Measurements from ENCODE around the gene ELL.

Gene ELL

GRCh38 chr19:18502246-18502637 lies 19.6 kb downstream of the ELL start:
- Histone ChIP-seq H3K79me1 (ENCODE audit: low read length) (peaks cover 38% of the 10 kb centered on the region), H3K18ac (ENCODE audit: low read length) (no peak overlapping the region), H2AK5ac (ENCODE audit: low read length) (no peak overlapping the region), H4K5ac (ENCODE audit: low read length) (no peak overlapping the region), H3K4me1 (ENCODE audit: control insufficient read depth, low read depth, low read length) (no peaks in the 10 kb centered on the region), H3K4me3 (ENCODE audit: low read length) (no peak overlapping the region), H4K8ac (ENCODE audit: low read depth, low read length) (no peak overlapping the region), H3K4me2 (ENCODE audit: low read length) (no peak overlapping the region), H2BK15ac (replicated peaks; ENCODE audit: low read depth) (no peak overlapping the region), H3K79me2 (ENCODE audit: control insufficient read depth, insufficient read depth, low read length) (peaks cover 46% of the 10 kb centered on the region), H3K36me3 (ENCODE audit: control insufficient read depth, insufficient read depth, low read length) (no peaks in the 10 kb centered on the region), H3K56ac (ENCODE audit: low read length) (no peak overlapping the region), H3K9ac (ENCODE audit: low read length) (no peak overlapping the region), H3K23ac (ENCODE audit: low read length) (no peak overlapping the region), H2BK5ac (ENCODE audit: low read length) (no peak overlapping the region), H3K27me3 (ENCODE audit: insufficient read depth, low read length, poor library complexity) (no peaks in the 10 kb centered on the region), H3K27ac (ENCODE audit: low read depth, low read length) (no peak overlapping the region), H3K4ac (ENCODE audit: low read depth, low read length) (no peak overlapping the region), H2BK120ac (ENCODE audit: low read depth, low read length) (no peak overlapping the region)
- WGBS (ENCODE audit: extremely low coverage, insufficient coverage, low lambda C conversion rate): no CpG with 5 or more reads among the region's 7 CpGs
- DNase-seq: no peak

GRCh38 chr19:18501832-18502231 lies 20.0 kb downstream of the ELL start:
- DNase-seq: no peak
- Histone ChIP-seq H2BK5ac (ENCODE audit: low read length) (no peak overlapping the region), H3K4me1 (ENCODE audit: control insufficient read depth, low read depth, low read length) (no peaks in the 10 kb centered on the region), H4K5ac (ENCODE audit: low read length) (no peak overlapping the region), H3K4ac (ENCODE audit: low read depth, low read length) (no peak overlapping the region), H2AK5ac (ENCODE audit: low read length) (no peak overlapping the region), H3K27ac (ENCODE audit: low read depth, low read length) (no peak overlapping the region), H3K36me3 (ENCODE audit: control insufficient read depth, insufficient read depth, low read length) (no peaks in the 10 kb centered on the region), H2BK15ac (replicated peaks; ENCODE audit: low read depth) (no peak overlapping the region), H3K23ac (ENCODE audit: low read length) (no peak overlapping the region), H3K9ac (ENCODE audit: low read length) (no peak overlapping the region), H3K4me2 (ENCODE audit: low read length) (no peak overlapping the region), H4K8ac (ENCODE audit: low read depth, low read length) (no peak overlapping the region), H3K79me1 (ENCODE audit: low read length) (peaks cover 41% of the 10 kb centered on the region), H3K18ac (ENCODE audit: low read length) (no peak overlapping the region), H3K56ac (ENCODE audit: low read length) (no peak overlapping the region), H2BK120ac (ENCODE audit: low read depth, low read length) (no peak overlapping the region), H3K4me3 (ENCODE audit: low read length) (no peak overlapping the region), H3K79me2 (ENCODE audit: control insufficient read depth, insufficient read depth, low read length) (peaks cover 48% of the 10 kb centered on the region), H3K27me3 (ENCODE audit: insufficient read depth, low read length, poor library complexity) (no peaks in the 10 kb centered on the region)
- no CpG with 5 or more reads among the region's 9 CpGs for WGBS (ENCODE audit: extremely low coverage, insufficient coverage, low lambda C conversion rate)

- H3K18ac ChIP-seq (ENCODE audit: low read length): no peak overlapping the region
Observed at GRCh38 chr19:18501351-18501750, 20.5 kb downstream of the ELL start.

GRCh38 chr19:18500799-18501198 lies 21.1 kb downstream of the ELL start:
- no peak overlapping the region for H4K8ac ChIP-seq (ENCODE audit: low read depth, low read length)
- no peak overlapping the region for H3K23ac ChIP-seq (ENCODE audit: low read length)
- no peak overlapping the region for H2BK120ac ChIP-seq (ENCODE audit: low read depth, low read length)
- H3K79me1 ChIP-seq (ENCODE audit: low read length): peaks cover 38% of the 10 kb centered on the region
- H3K56ac ChIP-seq (ENCODE audit: low read length): no peak overlapping the region
- H2AK5ac ChIP-seq (ENCODE audit: low read length): no peak overlapping the region
- no peak for DNase-seq
- H2BK5ac ChIP-seq (ENCODE audit: low read length): no peak overlapping the region
- H3K4ac ChIP-seq (ENCODE audit: low read depth, low read length): no peak overlapping the region
- no peak overlapping the region for H2BK15ac ChIP-seq (replicated peaks; ENCODE audit: low read depth)
- WGBS (ENCODE audit: extremely low coverage, insufficient coverage, low lambda C conversion rate): no CpG with 5 or more reads among the region's 11 CpGs
- H3K79me2 ChIP-seq (ENCODE audit: control insufficient read depth, insufficient read depth, low read length): peaks cover 38% of the 10 kb centered on the region
- H3K27ac ChIP-seq (ENCODE audit: low read depth, low read length): no peak overlapping the region
- no peak overlapping the region for H3K4me2 ChIP-seq (ENCODE audit: low read length)
- H4K5ac ChIP-seq (ENCODE audit: low read length): no peak overlapping the region
- H3K4me3 ChIP-seq (ENCODE audit: low read length): no peak overlapping the region
- no peaks in the 10 kb centered on the region for H3K36me3 ChIP-seq (ENCODE audit: control insufficient read depth, insufficient read depth, low read length)
- no peaks in the 10 kb centered on the region for H3K27me3 ChIP-seq (ENCODE audit: insufficient read depth, low read length, poor library complexity)
- H3K18ac ChIP-seq (ENCODE audit: low read length): no peak overlapping the region
- H3K4me1 ChIP-seq (ENCODE audit: control insufficient read depth, low read depth, low read length): no peaks in the 10 kb centered on the region
- H3K9ac ChIP-seq (ENCODE audit: low read length): no peak overlapping the region

More at GRCh38 chr19:18501351-18501750, 20.5 kb downstream of the ELL start:
- no peak overlapping the region for H2BK5ac ChIP-seq (ENCODE audit: low read length)
- H3K4ac ChIP-seq (ENCODE audit: low read depth, low read length): no peak overlapping the region
- H3K56ac ChIP-seq (ENCODE audit: low read length): no peak overlapping the region
- H3K9ac ChIP-seq (ENCODE audit: low read length): no peak overlapping the region
- H3K4me3 ChIP-seq (ENCODE audit: low read length): no peak overlapping the region
- no peak overlapping the region for H2BK120ac ChIP-seq (ENCODE audit: low read depth, low read length)
- H2AK5ac ChIP-seq (ENCODE audit: low read length): no peak overlapping the region
- no peak overlapping the region for H4K8ac ChIP-seq (ENCODE audit: low read depth, low read length)
- H2BK15ac ChIP-seq (replicated peaks; ENCODE audit: low read depth): no peak overlapping the region
- H3K27ac ChIP-seq (ENCODE audit: low read depth, low read length): no peak overlapping the region
- no peaks in the 10 kb centered on the region for H3K27me3 ChIP-seq (ENCODE audit: insufficient read depth, low read length, poor library complexity)
- no peak overlapping the region for H3K23ac ChIP-seq (ENCODE audit: low read length)
- no peak overlapping the region for H4K5ac ChIP-seq (ENCODE audit: low read length)
- peaks cover 43% of the 10 kb centered on the region for H3K79me2 ChIP-seq (ENCODE audit: control insufficient read depth, insufficient read depth, low read length)
- WGBS (ENCODE audit: extremely low coverage, insufficient coverage, low lambda C conversion rate): no CpG with 5 or more reads among the region's 13 CpGs
- H3K4me2 ChIP-seq (ENCODE audit: low read length): no peak overlapping the region
- peaks cover 39% of the 10 kb centered on the region for H3K79me1 ChIP-seq (ENCODE audit: low read length)
- no peak for DNase-seq
- H3K36me3 ChIP-seq (ENCODE audit: control insufficient read depth, insufficient read depth, low read length): no peaks in the 10 kb centered on the region
- no peaks in the 10 kb centered on the region for H3K4me1 ChIP-seq (ENCODE audit: control insufficient read depth, low read depth, low read length)

- Histone ChIP-seq H3K27ac (ENCODE audit: low read depth, low read length) (no peak overlapping the region), H4K5ac (ENCODE audit: low read length) (no peak overlapping the region), H3K27me3 (ENCODE audit: insufficient read depth, low read length, poor library complexity) (no peaks in the 10 kb centered on the region), H3K4me3 (ENCODE audit: low read length) (no peak overlapping the region), H3K56ac (ENCODE audit: low read length) (no peak overlapping the region), H3K23ac (ENCODE audit: low read length) (no peak overlapping the region), H2AK5ac (ENCODE audit: low read length) (no peak overlapping the region), H3K9ac (ENCODE audit: low read length) (no peak overlapping the region), H3K79me1 (ENCODE audit: low read length) (peaks cover 40% of the 10 kb centered on the region), H4K8ac (ENCODE audit: low read depth, low read length) (no peak overlapping the region), H2BK15ac (replicated peaks; ENCODE audit: low read depth) (no peak overlapping the region), H3K79me2 (ENCODE audit: control insufficient read depth, insufficient read depth, low read length) (peaks cover 35% of the 10 kb centered on the region), H3K4me1 (ENCODE audit: control insufficient read depth, low read depth, low read length) (no peaks in the 10 kb centered on the region), H2BK5ac (ENCODE audit: low read length) (no peak overlapping the region), H3K4me2 (ENCODE audit: low read length) (no peak overlapping the region), H2BK120ac (ENCODE audit: low read depth, low read length) (no peak overlapping the region), H3K36me3 (ENCODE audit: control insufficient read depth, insufficient read depth, low read length) (no peaks in the 10 kb centered on the region), H3K4ac (ENCODE audit: low read depth, low read length) (no peak overlapping the region), H3K18ac (ENCODE audit: low read length) (no peak overlapping the region)
- no peak for DNase-seq
- WGBS (ENCODE audit: extremely low coverage, insufficient coverage, low lambda C conversion rate): no CpG with 5 or more reads among the region's 7 CpGs
Observed at GRCh38 chr19:18500376-18500775, 21.5 kb downstream of the ELL start.

GRCh38 chr19:18499055-18499775 lies 22.7 kb downstream of the ELL start:
- H3K27me3 ChIP-seq (ENCODE audit: insufficient read depth, low read length, poor library complexity): no peaks in the 10 kb centered on the region
- peaks cover 39% of the 10 kb centered on the region for H3K79me1 ChIP-seq (ENCODE audit: low read length)
- H4K8ac ChIP-seq (ENCODE audit: low read depth, low read length): no peak overlapping the region
- H3K56ac ChIP-seq (ENCODE audit: low read length): no peak overlapping the region
- H3K4me1 ChIP-seq (ENCODE audit: control insufficient read depth, low read depth, low read length): no peaks in the 10 kb centered on the region
- no peak overlapping the region for H2BK120ac ChIP-seq (ENCODE audit: low read depth, low read length)
- no peak overlapping the region for H3K4ac ChIP-seq (ENCODE audit: low read depth, low read length)
- H3K27ac ChIP-seq (ENCODE audit: low read depth, low read length): no peak overlapping the region
- H3K4me2 ChIP-seq (ENCODE audit: low read length): no peak overlapping the region
- H2BK15ac ChIP-seq (replicated peaks; ENCODE audit: low read depth): no peak overlapping the region
- no peak overlapping the region for H3K4me3 ChIP-seq (ENCODE audit: low read length)
- H3K9ac ChIP-seq (ENCODE audit: low read length): no peak overlapping the region
- H3K36me3 ChIP-seq (ENCODE audit: control insufficient read depth, insufficient read depth, low read length): no peaks in the 10 kb centered on the region
- no CpG with 5 or more reads among the region's 7 CpGs for WGBS (ENCODE audit: extremely low coverage, insufficient coverage, low lambda C conversion rate)
- H2AK5ac ChIP-seq (ENCODE audit: low read length): no peak overlapping the region
- no peak overlapping the region for H2BK5ac ChIP-seq (ENCODE audit: low read length)
- no peak for DNase-seq
- H4K5ac ChIP-seq (ENCODE audit: low read length): no peak overlapping the region
- no peak overlapping the region for H3K23ac ChIP-seq (ENCODE audit: low read length)
- no peak overlapping the region for H3K18ac ChIP-seq (ENCODE audit: low read length)
- peaks cover 31% of the 10 kb centered on the region for H3K79me2 ChIP-seq (ENCODE audit: control insufficient read depth, insufficient read depth, low read length)
